ENCODE measurements around the gene FMO5. TPM values are rescaled to one million over a fixed set of nuclear protein-coding genes. Genes with fewer than 3 reads are reported as not detected.
"Not testable (repeated sequence)": the region's sequence is repeated elsewhere in the genome, so short reads cannot be mapped to it uniquely, and the experiment has no call there.

The FMO5 gene
- total RNA-seq, 1 donor: 3.5 TPM

- no peaks in the 10 kb centered on the region for H3K27me3 ChIP-seq (ENCODE audit: insufficient read depth, low read length)
- peaks cover 15% of the 10 kb centered on the region for H3K4me1 ChIP-seq (ENCODE audit: insufficient read depth, low read length)
- H3K9me3 ChIP-seq (ENCODE audit: low read depth, low read length): no peaks in the 10 kb centered on the region
- H3K4me3 ChIP-seq (ENCODE audit: low read length): no peak overlapping the region
Observed at GRCh38 chr1:147201276-147201675, 23.9 kb downstream of the FMO5 start.

DNA sequence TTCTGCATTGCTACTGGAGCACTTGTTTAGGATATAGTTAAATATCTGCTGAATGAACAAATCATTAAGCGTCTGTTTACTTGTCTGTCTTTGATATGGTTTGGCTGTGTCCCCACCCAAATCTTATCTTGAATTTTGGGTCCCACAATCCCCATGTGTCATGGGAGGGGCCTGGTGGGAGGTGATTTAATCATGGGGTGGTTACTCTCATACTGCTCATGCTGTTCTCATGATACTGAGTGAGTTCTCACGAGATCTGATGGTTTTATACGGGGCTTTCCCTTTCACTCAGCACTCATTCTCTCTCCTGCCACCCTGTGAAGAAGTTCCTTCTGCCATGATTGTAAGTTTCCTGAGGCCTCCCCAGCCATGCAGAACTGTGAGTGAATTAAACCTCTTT lies 27.8 kb downstream of the FMO5 start:
- H3K4me1 ChIP-seq (ENCODE audit: insufficient read depth, low read length); H3K4me3 ChIP-seq (ENCODE audit: low read length); H3K9me3 ChIP-seq (ENCODE audit: low read depth, low read length); H3K27me3 ChIP-seq (ENCODE audit: insufficient read depth, low read length): not testable (repeated sequence)

DNA sequence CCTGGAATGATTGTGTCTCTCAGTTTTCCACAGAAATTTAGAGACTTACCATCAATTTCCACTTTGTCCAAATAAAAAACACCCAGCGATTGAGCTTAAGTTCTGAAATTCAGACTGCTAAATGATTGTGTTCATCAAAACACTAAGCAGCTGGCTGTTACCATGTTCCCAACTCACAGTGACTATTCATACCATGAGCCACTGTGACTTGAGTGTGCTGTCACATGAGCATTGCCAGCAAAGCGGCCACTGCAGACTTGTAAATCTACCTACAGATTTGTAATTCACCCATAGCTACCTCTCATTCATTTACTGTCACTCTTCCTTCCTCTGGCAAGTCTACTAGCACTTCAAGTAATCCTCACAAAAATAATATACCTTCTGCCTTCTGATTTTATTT lies 35.6 kb downstream of the FMO5 start:
- no peaks in the 10 kb centered on the region for H3K9me3 ChIP-seq (ENCODE audit: low read depth, low read length)
- H3K4me1 ChIP-seq (ENCODE audit: insufficient read depth, low read length): no peaks in the 10 kb centered on the region
- no peak overlapping the region for H3K4me3 ChIP-seq (ENCODE audit: low read length)
- H3K27me3 ChIP-seq (ENCODE audit: insufficient read depth, low read length): no peaks in the 10 kb centered on the region

DNA sequence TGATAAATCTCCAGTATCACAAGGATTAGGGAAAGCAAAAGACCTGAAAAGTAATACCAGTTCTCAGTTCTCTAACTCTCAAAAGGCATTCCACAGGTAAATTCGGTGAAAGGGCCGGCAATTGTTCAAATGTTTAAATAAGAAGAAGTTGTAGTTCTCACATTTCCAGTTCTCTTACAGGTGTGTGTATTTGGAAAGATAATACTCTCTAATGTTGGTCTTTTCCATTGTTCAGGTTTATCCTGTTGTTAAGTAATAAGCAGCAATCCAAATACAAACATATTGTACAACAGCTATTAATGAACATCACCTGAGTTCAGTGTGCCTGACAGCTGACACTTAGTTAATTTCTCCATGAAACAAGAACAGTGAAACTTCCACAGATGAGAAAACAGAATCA lies 39.7 kb downstream of the FMO5 start:
- no peak overlapping the region for H3K4me3 ChIP-seq (ENCODE audit: low read length)
- no peaks in the 10 kb centered on the region for H3K4me1 ChIP-seq (ENCODE audit: insufficient read depth, low read length)
- H3K9me3 ChIP-seq (ENCODE audit: low read depth, low read length): no peaks in the 10 kb centered on the region
- no peaks in the 10 kb centered on the region for H3K27me3 ChIP-seq (ENCODE audit: insufficient read depth, low read length)

DNA sequence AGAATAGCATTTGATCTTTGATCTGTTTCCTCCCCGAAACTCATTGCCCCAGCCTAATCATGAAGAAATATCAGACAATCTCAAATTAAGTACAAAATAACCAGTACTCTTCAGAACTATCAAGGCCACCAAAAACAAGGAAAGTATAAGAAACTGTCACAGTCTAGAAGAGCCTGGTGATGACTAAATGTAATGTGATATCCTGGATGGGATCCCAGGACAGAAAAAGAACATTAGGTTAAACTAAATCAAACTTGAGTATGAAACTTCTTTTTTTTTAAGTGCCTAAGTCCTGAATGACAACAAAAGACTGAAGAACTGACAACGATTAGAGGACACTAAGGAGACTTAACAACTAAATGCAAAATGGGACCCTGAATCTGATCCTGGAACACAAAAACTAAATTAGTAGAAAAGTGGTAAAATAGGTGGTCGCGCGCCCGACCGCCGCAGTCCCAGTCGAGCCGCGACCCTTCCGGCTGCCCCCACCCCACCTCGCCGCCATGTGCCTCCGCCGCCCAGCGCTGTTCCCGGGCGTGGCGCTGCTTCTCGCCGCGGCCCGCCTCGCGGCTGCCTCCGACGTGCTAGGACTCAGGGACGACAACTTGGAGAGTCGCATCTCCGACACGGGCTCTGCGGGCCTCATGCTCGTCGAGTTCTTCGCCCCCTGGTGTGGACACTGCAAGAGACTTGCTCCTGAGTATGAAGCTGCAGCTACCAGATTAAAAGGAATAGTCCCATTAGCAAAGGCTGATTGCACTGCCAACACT lies 47.3 kb downstream of the FMO5 start:
- H3K4me3 ChIP-seq (ENCODE audit: low read length): no peak overlapping the region
- H3K9me3 ChIP-seq (ENCODE audit: low read depth, low read length): no peaks in the 10 kb centered on the region
- H3K4me1 ChIP-seq (ENCODE audit: insufficient read depth, low read length): peaks cover 9% of the 10 kb centered on the region
- H3K27me3 ChIP-seq (ENCODE audit: insufficient read depth, low read length): no peaks in the 10 kb centered on the region

DNA sequence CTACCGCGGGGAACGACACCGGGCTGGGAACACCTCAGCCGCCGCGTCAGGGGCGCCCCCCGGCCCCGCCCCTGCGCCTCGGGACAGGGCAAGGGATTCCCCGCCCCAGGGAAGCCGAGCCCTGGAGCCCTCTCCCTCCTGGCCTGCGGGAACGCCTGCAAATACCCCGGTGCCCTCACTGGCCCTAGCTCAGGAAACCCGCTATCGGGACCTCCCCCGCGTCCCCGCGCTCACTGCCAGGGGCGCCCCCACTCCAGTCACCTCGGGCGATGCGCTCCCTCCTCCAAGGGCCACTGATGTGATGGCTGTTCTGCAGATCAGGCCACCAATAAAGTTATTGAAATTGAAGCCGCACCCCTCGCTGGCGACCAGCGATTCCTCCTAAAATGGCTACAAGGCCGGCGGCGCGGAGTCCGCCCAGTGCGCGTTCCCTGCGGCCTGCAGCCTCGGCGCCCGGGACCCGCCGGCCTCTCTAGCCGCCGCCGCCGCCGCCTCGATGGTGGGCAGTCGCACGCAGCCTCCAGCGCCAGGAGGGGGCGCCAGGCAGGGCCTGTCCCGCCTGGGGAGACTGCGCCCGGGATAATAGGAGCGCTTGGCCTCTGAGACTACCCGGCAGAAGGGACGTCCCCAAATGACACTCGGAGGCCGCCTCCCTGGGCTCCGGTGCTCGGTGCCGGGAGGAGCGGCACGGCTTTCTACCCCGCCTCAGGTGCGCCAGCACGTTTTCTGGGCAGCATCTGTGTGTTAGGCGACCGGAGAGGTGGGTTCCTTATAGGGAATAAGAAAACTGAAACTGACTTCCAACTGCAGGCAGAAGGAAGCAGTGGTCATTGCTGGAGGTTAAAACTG lies 52.7 kb downstream of the FMO5 start, which contains the start of gene PRKAB2:
PRKAB2 (minus strand) TSS at position 303 of the 849 bp plus-strand sequence. CDS start 326 bp downstream, outside the sequence.
- Histone ChIP-seq H3K27me3 (ENCODE audit: insufficient read depth, low read length) (no peaks in the 10 kb centered on the region), H3K4me3 (ENCODE audit: low read length) (peak within 1 kb of the TSS; percentile 84), H3K4me1 (ENCODE audit: insufficient read depth, low read length) (peaks cover 22% of the 10 kb centered on the region), H3K9me3 (ENCODE audit: low read depth, low read length) (no peaks in the 10 kb centered on the region)

- Histone ChIP-seq H3K4me3 (ENCODE audit: low read length) (peak overlapping the region; percentile 84), H3K9me3 (ENCODE audit: low read depth, low read length) (no peaks in the 10 kb centered on the region), H3K4me1 (ENCODE audit: insufficient read depth, low read length) (peaks cover 22% of the 10 kb centered on the region), H3K27me3 (ENCODE audit: insufficient read depth, low read length) (no peaks in the 10 kb centered on the region)
Observed at GRCh38 chr1:147171399-147172167, 53.6 kb downstream of the FMO5 start.

DNA sequence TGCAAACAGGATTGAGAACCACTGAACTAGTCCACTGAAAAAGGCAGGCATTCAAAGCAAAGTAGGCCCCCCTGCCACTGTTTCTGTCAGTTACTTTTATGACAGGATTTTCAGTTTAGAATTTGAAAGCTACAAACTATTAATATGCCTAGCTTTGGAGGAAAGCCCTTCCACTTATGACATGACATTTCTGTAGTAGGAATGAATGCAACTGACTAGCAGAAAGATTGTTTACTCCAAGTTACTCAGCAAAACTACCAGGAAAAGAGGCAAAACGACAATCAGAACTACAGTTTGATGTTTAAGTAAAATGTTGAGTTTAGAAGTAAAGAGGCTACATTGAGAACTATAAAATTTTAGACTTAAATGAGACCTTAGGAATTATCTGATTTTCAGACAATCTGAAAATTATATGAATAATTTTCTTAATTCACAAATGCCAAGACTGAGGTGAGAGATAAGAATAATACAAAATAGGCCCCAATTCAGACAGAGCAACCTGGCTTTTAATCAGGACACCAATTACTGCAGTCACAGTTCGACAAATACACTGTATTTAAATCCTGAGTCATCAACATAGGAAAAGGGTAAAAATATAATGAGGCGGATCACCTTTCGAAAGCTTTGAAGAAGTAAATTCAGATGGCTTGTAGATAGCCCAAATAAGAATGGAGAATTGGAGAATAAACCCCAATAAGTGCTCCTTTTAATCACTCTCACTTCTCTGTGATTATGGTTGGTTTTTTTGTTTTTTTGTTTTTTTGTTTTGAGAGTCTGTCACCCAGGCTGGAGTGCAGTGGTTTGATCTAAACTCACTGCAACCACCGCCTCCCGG lies 55.1 kb downstream of the FMO5 start:
- H3K4me1 ChIP-seq (ENCODE audit: insufficient read depth, low read length): peaks cover 22% of the 10 kb centered on the region
- no peak overlapping the region for H3K4me3 ChIP-seq (ENCODE audit: low read length)
- no peaks in the 10 kb centered on the region for H3K27me3 ChIP-seq (ENCODE audit: insufficient read depth, low read length)
- no peaks in the 10 kb centered on the region for H3K9me3 ChIP-seq (ENCODE audit: low read depth, low read length)

- no peaks in the 10 kb centered on the region for H3K27me3 ChIP-seq (ENCODE audit: insufficient read depth, low read length)
Observed at GRCh38 chr1:147169171-147169570, 56.0 kb downstream of the FMO5 start.

GRCh38 chr1:147168626-147169058 lies 56.5 kb downstream of the FMO5 start:
- Histone ChIP-seq H3K4me3 (ENCODE audit: low read length) (no peak overlapping the region), H3K27me3 (ENCODE audit: insufficient read depth, low read length) (no peaks in the 10 kb centered on the region), H3K9me3 (ENCODE audit: low read depth, low read length) (no peaks in the 10 kb centered on the region), H3K4me1 (ENCODE audit: insufficient read depth, low read length) (peaks cover 19% of the 10 kb centered on the region)

More at GRCh38 chr1:147169171-147169570, 56.0 kb downstream of the FMO5 start:
- H3K4me1 ChIP-seq (ENCODE audit: insufficient read depth, low read length): peaks cover 22% of the 10 kb centered on the region
- H3K9me3 ChIP-seq (ENCODE audit: low read depth, low read length): no peaks in the 10 kb centered on the region
- no peak overlapping the region for H3K4me3 ChIP-seq (ENCODE audit: low read length)

- H3K4me1 ChIP-seq (ENCODE audit: insufficient read depth, low read length): peaks cover 13% of the 10 kb centered on the region
- no peak overlapping the region for H3K4me3 ChIP-seq (ENCODE audit: low read length)
- no peaks in the 10 kb centered on the region for H3K27me3 ChIP-seq (ENCODE audit: insufficient read depth, low read length)
- no peaks in the 10 kb centered on the region for H3K9me3 ChIP-seq (ENCODE audit: low read depth, low read length)
Observed at GRCh38 chr1:147167365-147167764, 57.8 kb downstream of the FMO5 start.

DNA sequence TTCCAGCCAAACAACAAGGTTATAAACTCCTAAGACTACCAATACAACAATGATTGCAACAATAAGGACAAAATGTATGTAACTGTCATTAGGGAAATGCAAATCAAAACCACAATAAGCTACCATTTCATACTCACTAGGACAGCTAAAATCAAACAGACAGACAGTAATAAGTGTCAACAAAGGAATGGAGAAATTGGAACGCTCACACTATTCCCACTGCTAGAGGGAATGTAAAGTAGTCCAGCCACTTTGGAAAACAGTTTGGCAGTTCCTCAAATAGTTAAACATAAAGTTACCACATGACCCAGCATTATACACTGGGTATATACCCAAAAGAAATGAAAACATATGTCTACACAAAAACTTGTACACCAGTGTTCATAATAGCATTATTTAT lies 62.1 kb downstream of the FMO5 start:
- Histone ChIP-seq H3K4me3 (ENCODE audit: low read length) (no peak overlapping the region), H3K27me3 (ENCODE audit: insufficient read depth, low read length) (no peaks in the 10 kb centered on the region), H3K9me3 (ENCODE audit: low read depth, low read length) (no peaks in the 10 kb centered on the region), H3K4me1 (ENCODE audit: insufficient read depth, low read length) (no peaks in the 10 kb centered on the region)

DNA sequence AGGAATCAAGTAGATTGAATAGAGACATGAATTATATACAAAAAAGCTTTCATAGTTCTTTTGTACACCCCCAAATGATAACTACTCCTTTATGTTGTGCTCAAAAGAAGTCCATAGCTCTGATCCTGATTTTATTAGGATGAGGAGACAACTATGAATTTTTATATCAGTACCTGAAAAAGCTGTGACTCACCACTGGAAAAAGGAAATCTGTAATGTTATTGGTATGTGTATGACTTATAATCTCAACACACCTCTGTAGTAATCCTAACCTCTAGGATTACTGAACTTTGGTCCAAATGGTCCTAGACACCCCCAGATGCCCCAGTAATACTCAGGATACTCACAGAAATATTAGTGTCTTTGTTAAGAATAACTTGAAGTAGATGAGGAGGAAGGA lies 63.0 kb downstream of the FMO5 start:
- H3K4me1 ChIP-seq (ENCODE audit: insufficient read depth, low read length): no peaks in the 10 kb centered on the region

GRCh38 chr1:147157116-147157515 lies 68.0 kb downstream of the FMO5 start:
- H3K9me3 ChIP-seq (ENCODE audit: low read depth, low read length); H3K4me1 ChIP-seq (ENCODE audit: insufficient read depth, low read length); H3K27me3 ChIP-seq (ENCODE audit: insufficient read depth, low read length); H3K4me3 ChIP-seq (ENCODE audit: low read length): not testable (repeated sequence)

More for the DNA sequence above, 63.0 kb downstream of the FMO5 start:
- Histone ChIP-seq H3K27me3 (ENCODE audit: insufficient read depth, low read length) (no peaks in the 10 kb centered on the region), H3K4me3 (ENCODE audit: low read length) (no peak overlapping the region), H3K9me3 (ENCODE audit: low read depth, low read length) (no peaks in the 10 kb centered on the region)
